NOMO-1 treated with DMSO at 0.1 percent for 48 hours (cell line): ENCODE measurements around the gene HSDL1.

ENCODE experiments used
- DNase-seq: peaks from one replicate; lab custom pipeline; 2025; ENCODE audit not compliant: unreplicated experiment; lab: John Stamatoyannopoulos, UW

Gene HSDL1

GRCh38 chr16:84110527-84110926 is 34.5 kb downstream of the HSDL1 start:
- no peak for DNase-seq

- no peak for DNase-seq
These were observed 35.2 kb downstream of the HSDL1 start for GRCh38 chr16:84109598-84110335.

GRCh38 chr16:84107921-84108320 is 37.1 kb downstream of the HSDL1 start:
- DNase-seq: no peak

DNA sequence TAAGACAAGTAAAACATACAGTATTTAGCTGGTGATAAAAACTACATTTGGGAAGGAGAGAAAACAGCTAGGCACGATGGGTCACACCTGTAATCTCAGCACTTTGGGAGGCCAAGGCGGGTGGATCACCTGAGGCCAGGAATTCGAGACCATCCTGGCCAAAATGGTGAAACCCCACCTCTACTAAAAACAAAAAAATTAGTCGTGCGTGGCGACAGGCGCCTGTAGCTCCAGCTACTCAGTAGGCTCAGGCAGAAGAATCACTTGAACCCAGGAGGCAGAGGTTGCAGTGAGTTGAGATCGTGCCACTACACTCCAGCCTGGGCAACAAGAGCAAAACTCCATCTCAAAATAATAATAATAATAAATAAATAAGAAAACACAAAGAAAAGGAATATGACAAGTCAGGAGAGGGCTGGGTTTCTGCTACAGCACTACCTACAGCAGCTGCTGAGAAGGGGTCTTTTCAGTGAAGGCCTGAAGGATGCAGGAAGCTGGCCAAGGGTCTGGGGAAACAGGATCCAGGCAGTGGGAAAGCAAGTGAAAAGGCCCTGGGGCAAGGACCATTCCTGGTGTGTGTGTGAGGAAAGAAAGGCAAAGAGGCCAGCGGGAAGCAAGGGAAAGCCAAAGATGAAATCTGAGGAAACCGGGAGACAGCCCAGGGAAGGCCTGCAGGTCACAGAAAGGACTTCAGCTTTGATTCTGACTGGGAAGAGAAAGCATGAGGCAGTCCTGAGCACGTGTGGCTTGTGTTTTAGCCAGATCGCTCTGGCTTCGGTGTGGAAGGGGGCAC is 38.8 kb downstream of the HSDL1 start:
- DNase-seq: no peak

GRCh38 chr16:84105301-84105815 is 39.6 kb downstream of the HSDL1 start:
- no peak for DNase-seq

DNA sequence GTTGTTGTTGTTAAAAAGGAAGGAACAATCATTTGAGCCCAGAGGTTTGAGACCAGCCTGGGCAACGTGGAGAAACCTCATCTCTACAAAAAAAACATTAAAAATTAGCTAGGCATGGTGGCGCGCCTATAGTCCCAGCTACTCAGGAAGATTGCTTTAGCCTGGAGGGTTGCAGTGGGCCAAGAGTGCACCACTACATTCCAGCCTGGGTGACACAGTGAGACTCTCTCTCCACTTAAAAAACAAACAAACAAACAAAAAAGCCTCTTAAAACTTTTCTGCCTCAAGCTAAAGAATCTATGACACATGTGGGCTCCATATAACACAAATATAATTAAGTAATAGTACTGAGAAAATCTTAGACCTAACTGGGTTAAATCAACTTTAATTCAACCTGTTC is 40.7 kb downstream of the HSDL1 start:
- no peak for DNase-seq

GRCh38 chr16:84103678-84104077 is 41.3 kb downstream of the HSDL1 start:
- DNase-seq: no peak

DNA sequence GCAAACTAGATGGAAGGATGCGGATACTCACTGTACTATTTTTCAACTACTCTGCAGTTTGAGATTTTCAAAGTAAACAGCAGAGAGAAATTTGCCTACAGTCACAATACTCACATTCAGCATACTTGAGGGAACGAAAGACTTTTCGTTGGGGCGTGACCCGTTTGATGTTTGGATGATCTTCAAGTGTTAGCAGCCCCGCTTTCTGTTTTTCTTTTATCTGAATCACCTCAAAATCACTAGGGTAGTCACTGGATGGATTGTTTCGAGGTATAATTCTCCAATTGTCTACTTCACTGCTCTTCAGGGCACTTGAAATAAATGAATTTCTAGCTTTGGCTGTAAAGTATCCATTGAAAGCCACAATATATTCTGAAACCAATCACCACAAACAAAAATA is 46.0 kb downstream of the HSDL1 start:
- DNase-seq: no peak

GRCh38 chr16:84096447-84097005 is 48.5 kb downstream of the HSDL1 start:
- DNase-seq: no peak

DNA sequence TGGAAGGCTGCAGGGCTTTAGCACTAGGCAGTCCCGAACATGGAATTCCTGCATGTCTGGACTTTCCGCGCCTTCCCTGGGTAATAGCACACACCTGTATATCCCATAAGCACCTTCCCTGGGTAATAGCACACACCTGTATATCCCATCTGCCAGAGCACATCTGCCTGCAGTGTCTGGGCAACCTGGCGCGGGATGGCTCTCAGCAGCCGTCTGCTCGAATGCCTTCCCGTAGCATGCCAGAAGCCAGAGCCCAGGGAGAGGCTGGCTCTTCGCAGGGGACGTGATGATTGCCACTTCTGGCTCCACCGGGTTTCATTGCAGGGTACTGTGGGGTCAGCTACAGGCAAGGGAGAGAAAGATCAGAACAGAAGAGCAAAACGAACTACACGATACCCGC is 49.5 kb downstream of the HSDL1 start:
- DNase-seq: no peak

DNA sequence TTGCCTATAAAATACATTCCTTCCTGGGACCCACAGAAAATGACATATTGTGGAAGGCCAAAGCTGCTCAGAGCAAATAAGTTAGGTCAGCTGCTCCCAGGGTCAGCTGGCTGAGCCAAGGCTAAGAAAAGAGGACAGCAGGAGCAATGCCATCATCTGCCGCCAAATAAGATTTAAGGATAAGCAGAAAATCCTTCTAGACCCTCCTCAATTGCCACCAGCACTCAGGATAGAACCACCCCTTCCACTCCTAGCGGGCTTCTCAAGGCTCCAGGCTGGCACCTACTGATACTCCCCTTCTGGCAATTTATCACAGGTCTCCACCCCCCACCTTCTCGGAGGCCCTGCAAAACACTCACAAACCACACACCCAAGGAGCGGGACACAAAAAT is 51.1 kb downstream of the HSDL1 start:
- no peak for DNase-seq

GRCh38 chr16:84093120-84093878 is 51.7 kb downstream of the HSDL1 start:
- no peak for DNase-seq

GRCh38 chr16:84091460-84091859 is 53.5 kb downstream of the HSDL1 start:
- no peak for DNase-seq

DNA sequence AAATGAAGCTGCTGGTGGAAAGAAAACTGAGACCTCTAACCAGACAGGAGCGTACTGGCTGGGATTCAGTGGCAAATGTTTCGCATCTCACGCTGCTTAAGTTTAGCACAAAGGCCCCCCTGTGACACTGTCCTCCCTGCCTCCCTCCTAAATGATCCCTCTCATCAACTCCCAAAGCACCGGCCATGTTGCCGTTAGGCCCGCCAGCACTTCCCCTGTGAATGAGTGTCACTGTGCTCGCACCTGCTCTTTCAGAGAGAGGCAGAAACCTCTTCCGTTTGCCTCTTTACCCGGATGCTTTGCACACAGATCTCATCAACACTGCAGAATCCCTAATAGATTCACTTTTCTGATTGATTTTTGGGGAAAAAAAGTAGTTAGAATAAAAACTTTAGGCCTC is 54.8 kb downstream of the HSDL1 start:
- DNase-seq: no peak

- peak; percentile 5 for DNase-seq
These were observed 56.1 kb downstream of the HSDL1 start for GRCh38 chr16:84088695-84089395.

- peak; percentile 70 for DNase-seq
These were observed 57.4 kb downstream of the HSDL1 start for GRCh38 chr16:84087466-84088151.

DNA sequence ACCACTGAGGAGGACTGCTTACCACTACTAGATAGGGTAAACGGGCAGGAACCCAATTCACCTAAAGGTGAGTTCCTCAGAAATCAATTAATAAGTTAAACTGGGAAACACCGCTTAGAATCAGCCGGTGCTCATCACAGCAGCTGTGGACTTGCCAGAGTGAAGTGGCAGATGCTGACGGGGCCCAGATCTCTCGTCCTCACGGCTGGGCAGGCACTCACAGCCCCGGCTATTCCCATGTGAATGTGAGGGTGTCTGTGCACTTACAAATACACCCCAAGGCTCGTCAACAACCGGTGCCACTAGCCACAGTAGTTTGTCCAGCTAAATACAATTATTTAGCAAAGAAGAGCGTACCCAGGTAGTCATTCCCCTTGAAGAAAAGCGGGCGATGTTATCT is 58.0 kb downstream of the HSDL1 start:
- DNase-seq: no peak

- no peak for DNase-seq
These were observed 58.6 kb downstream of the HSDL1 start for GRCh38 chr16:84086341-84086740.

DNA sequence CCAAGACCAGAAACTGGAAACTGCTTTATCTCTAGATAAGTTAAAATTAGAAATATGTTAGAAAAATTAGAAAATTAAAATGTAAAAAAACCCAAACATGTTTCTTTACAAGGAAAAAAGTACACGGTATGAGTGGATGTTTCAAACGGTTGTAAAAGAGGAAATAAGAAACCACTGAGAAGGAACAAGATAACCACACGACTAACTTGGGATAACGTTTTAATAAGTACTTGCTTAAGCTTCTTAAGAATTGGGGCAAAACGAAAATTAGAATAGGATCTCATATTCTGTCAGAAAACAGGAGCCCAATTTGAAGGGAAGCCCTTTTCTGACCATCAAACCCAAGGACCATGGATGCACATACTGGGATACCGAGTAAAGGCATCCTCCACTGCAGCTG is 59.2 kb downstream of the HSDL1 start:
- peak; percentile 89 for DNase-seq

GRCh38 chr16:84085271-84085667 is 59.7 kb downstream of the HSDL1 start:
- DNase-seq: no peak
